Heart left ventricle (tissue), 16 donors: ENCODE data around the gene KLHDC9. TPM values are rescaled to one million over a fixed set of nuclear protein-coding genes. Genes with fewer than 3 reads are reported as not detected.

Experiments used
- ATAC-seq, 4 donors: fragments of 200-7000 bp; cut with Tn5 transposase; one replicate each; pipeline ENCODE4 v1.9.1; 2020 to 2022; ENCODE audit warnings: moderate library complexity in 4 of 4, mild to moderate bottlenecking in 3 of 4, moderate number of reproducible peaks in 1 of 4
- DNase-seq, 5 donors: peaks; one replicate each; pipeline ENCODE4 v3.0.0-alpha.2; 2020
- H3K27ac ChIP-seq, 12 donors: fragments of 200-600 bp; sonication (generic) in 4 of 12; one replicate each; pipeline versions ENCODE4 v1.5.0 to v1.8.0; 2016 to 2022; ENCODE audit warnings: mild to moderate bottlenecking in 2 of 12
- H3K27me3 ChIP-seq, 9 donors: fragments of 200-600 bp; sonication (generic) in 2 of 9; one replicate each; pipeline versions ENCODE4 v1.5.1 to v1.8.0; 2016 to 2022; ENCODE audit warnings: mild to moderate bottlenecking in 3 of 9
- H3K36me3 ChIP-seq, 9 donors: fragments of 200-600 bp; sonication (generic) in 2 of 9; one replicate each; pipeline versions ENCODE4 v1.5.0 to v1.8.0; 2018 to 2022; ENCODE audit warnings: mild to moderate bottlenecking in 2 of 9
- H3K4me1 ChIP-seq, 12 donors: fragments of 200-600 bp; sonication (generic) in 4 of 12; one replicate each; pipeline versions ENCODE4 v1.5.0 to v1.8.0; 2016 to 2022; ENCODE audit warnings: mild to moderate bottlenecking in 3 of 12
- H3K4me3 ChIP-seq, 12 donors: fragments of 200-600 bp; sonication (generic) in 4 of 12; one replicate each; pipeline versions ENCODE4 v1.5.0 to v1.8.0; 2017 to 2022; ENCODE audit warnings: mild to moderate bottlenecking in 9 of 12, moderate library complexity in 4 of 12
- H3K9me3 ChIP-seq, 12 donors: fragments of 200-600 bp; sonication (generic) in 4 of 12; one replicate each; pipeline versions ENCODE4 v1.5.0 to v1.8.0; 2016 to 2022; ENCODE audit warnings: mild to moderate bottlenecking in 1 of 12
- CTCF ChIP-seq, 12 donors: fragments of 200-600 bp; sonication (generic) in 4 of 12; IDR thresholded peaks; one replicate each; pipeline versions ENCODE4 v1.5.0 to v1.8.0; 2018 to 2022; ENCODE audit warnings: antibody characterized with exemption in 12 of 12, mild to moderate bottlenecking in 5 of 12
- POLR2A ChIP-seq, 2 donors: fragments of 450-650 bp; IDR thresholded peaks; one replicate each; pipeline ENCODE4 v1.6.1; 2017; ENCODE audit warnings: antibody characterized with exemption in 2 of 2, mild to moderate bottlenecking in 2 of 2, moderate library complexity in 2 of 2
- WGBS, 4 donors: extraction: QIAGEN DNeasy Blood & Tissue Kit in 2 of 4; methylation state at CpG; one replicate each; pipeline versions ENCODE4 v1.1.5 to v1.1.7; 2013 to 2018; 5-methylcytosine and 5-hydroxymethylcytosine counted together
- intact Hi-C, 10 donors: fragments of 100-400 bp; cut with DNase I; formaldehyde crosslinking; loops; one replicate each; pipeline versions ENCODE4 v1.11.1 to v1.14.2; 2022
- polyA plus RNA-seq, 2 donors: library from polyadenylated mRNA; stranded (reverse); fragments of 200-250 nt; gene quantifications; one replicate each; pipeline ENCODE4 v1.2.3, GENCODE V29; 2013
- total RNA-seq, 9 donors: library from RNA; depleted of rRNA in 2 of 9; stranded (reverse); fragments of >200 nt in 2 of 9; fragmentation: NEBNext Ultra II Directional in 3 of 9; extraction: Animal tissue kit (Norgen Biotek cat#: 25700) in 3 of 9; gene quantifications; one replicate each; pipeline versions ENCODE4 v1.1.0 to v1.2.4, GENCODE V29; 2016 to 2023
- donor health status: ischemic (EF 13 %, LVEDD 7.1; RV severe dilation, severe dysfunction).
- donor health status: healthy with polysubstance abuse.
- donor health status: DM: no; HTN: yes; CAD: no.
- donor health status: DM: no; HTN: no; CAD: no.
- donor health status: ischemic (EF 25% LVEDD 6.9; RV normal size, moderate dysfunction).
- donor health status: ischemic (EF 25% LVEDD 5.7; RV mildly dilated, moderate dysfunction).
- donor health status: healthy.
- donor health status: DM: yes; HTN: yes; CAD: no.
- donor health status: ischemic (EF 35%, LVEDD 5.7; RV mildly dilated, moderate dysfunction).
- donor health status: nonischemic (EF 11% LVEDD 7.7; RV severe dilation, severe dysfunction).
- donor health status: DM: yes; HTN: yes; CAD: no.
- donor health status: PGD.
- donor health status: ischemic (EF 29% LVEDD 5.4; RV normal size, mild dysfunction).
- donor health status: nonischemic (EF 23%, LVEDD 6.1; RV moderate dilation, normal function).

KLHDC9 gene
- total and polyA plus RNA-seq, 11 donors, result 0.43 to 13.3 (median 4.8) TPM

GRCh38 chr1:161132410-161133219 lies 34.5 kb downstream of the KLHDC9 start, which contains the start of gene DEDD:
Gene DEDD (minus strand): TSS chr1:161132667. CDS start chr1:161124462, 8,205 bp downstream.
- Histone ChIP-seq H3K9me3 (no peaks in the 10 kb centered on the region), H3K4me1 (peaks cover 5 to 74% (median 41%) of the 10 kb centered on the region in 12 donors), H3K36me3 (peaks cover 0 to 31% (median 26%) of the 10 kb centered on the region in 9 donors), H3K27me3 (no peaks in the 10 kb centered on the region), H3K4me3 (peak within 1 kb of the TSS; percentile 42 to 92 (median 71)), H3K27ac (peak within 1 kb of the TSS; percentile 87 to 99 (median 97))
- 1% methylated on average over 23 to 68 of the region's 68 CpGs for WGBS, 4 donors
- TF ChIP-seq POLR2A (IDR thresholded peaks at IDR 0.05) (peak in 1 of 2 donors; percentile 48), CTCF (IDR thresholded peaks at IDR 0.05) (peak in 3 of 12 donors; percentile 9 to 30 (median 22))
- DNase-seq (peak; percentile 95 to 97 (median 96)), ATAC-seq (peak; percentile 93 to 97 (median 96))
- intact Hi-C loops, result loop anchor here in 8 of 10 donors (1.0 to 10.0 kb wide), 8 partner anchors 14 to 138 kb away; partner anchors contain the start of genes NIT1 (in 4 of the 8), PFDN2 (in 4 of the 8), USF1 (in 3 of the 8) and UFC1 (in 1 of the 8)

- Histone ChIP-seq H3K36me3 (peaks cover 0 to 24% (median 19%) of the 10 kb centered on the region in 9 donors), H3K4me1 (peaks cover 5 to 73% (median 39%) of the 10 kb centered on the region in 12 donors), H3K9me3 (no peaks in the 10 kb centered on the region), H3K27me3 (no peaks in the 10 kb centered on the region), H3K4me3 (peak overlapping the region; percentile 42 to 92 (median 71)), H3K27ac (peak overlapping the region; percentile 87 to 99 (median 97))
- TF ChIP-seq CTCF (IDR thresholded peaks at IDR 0.05) (no peak), POLR2A (IDR thresholded peaks at IDR 0.05) (no peak)
- ATAC-seq (no peak), DNase-seq (no peak)
- intact Hi-C loops, result loop anchor here in 7 of 10 donors (1.0 to 10.0 kb wide), 5 partner anchors 14 to 138 kb away; partner anchors contain the start of genes USF1 (in 3 of the 7), NIT1 (in 2 of the 7), PFDN2 (in 2 of the 7) and UFC1 (in 1 of the 7)
- 5 to 6% (median 5%) methylated on average over 11 of the region's 11 CpGs for WGBS, 4 donors
Observed at GRCh38 chr1:161133220-161133740, 35.1 kb downstream of the KLHDC9 start.

- H3K27ac ChIP-seq, result peak overlapping the region in 5 of 12 donors; percentile 12 to 51 (median 30)
- H3K4me3 ChIP-seq, result no peak overlapping the region
- H3K9me3 ChIP-seq, result no peaks in the 10 kb centered on the region
- peaks cover 5 to 49% (median 12%) of the 10 kb centered on the region in 12 donors for H3K4me1 ChIP-seq
- WGBS, 4 donors, result 61 to 76% (median 70%) methylated on average over 3 of the region's 3 CpGs
- ATAC-seq, result no peak
- no peaks in the 10 kb centered on the region for H3K36me3 ChIP-seq
- no peak for TF ChIP-seq CTCF (IDR thresholded peaks at IDR 0.05)
- TF ChIP-seq POLR2A (IDR thresholded peaks at IDR 0.05), result no peak
- intact Hi-C loops, result loop anchor here in 7 of 10 donors (5.0 to 10.0 kb wide), 3 partner anchors 93 to 143 kb away; partner anchors contain the start of gene USF1 (in 3 of the 7)
- DNase-seq, result no peak
- no peaks in the 10 kb centered on the region for H3K27me3 ChIP-seq
Observed at GRCh38 chr1:161137881-161138280, 39.7 kb downstream of the KLHDC9 start.
